ENCODE data around the gene ABHD12B. TPM values are rescaled to one million over a fixed set of nuclear protein-coding genes. Genes with fewer than 3 reads are reported as not detected.

ABHD12B gene
- total RNA-seq, 2 experiments from 2014 or later = not detected

GRCh38 chr14:50947446-50947845 lies 75.6 kb downstream of the ABHD12B start:
- POLR2A ChIA-PET = no interaction called here
- Mint-ChIP-seq H3K27me3 (peaks cover 22% of the 10 kb centered on the region), H3K4me1 (ENCODE audit: low read depth) (peaks cover 7% of the 10 kb centered on the region), H3K36me3 (ENCODE audit: low read depth) (no peaks in the 10 kb centered on the region), H3K4me3 (no peak overlapping the region), H3K27ac (no peak overlapping the region), H3K9me3 (no peaks in the 10 kb centered on the region)
- ATAC-seq (ENCODE audit: poor library complexity) = no peak
- Histone ChIP-seq H3K27ac (ENCODE audit: low read depth in 1 of 2, low read length in 2 of 2) (no peak overlapping the region), H3K4me1 (ENCODE audit: insufficient read depth, low read length) (peaks cover 17% of the 10 kb centered on the region), H3K4me3 (ENCODE audit: low read length) (no peak overlapping the region), H3K36me3 (ENCODE audit: insufficient read depth, low read length) (no peaks in the 10 kb centered on the region), H3K27me3 (ENCODE audit: control insufficient read depth in 1 of 2, insufficient read depth in 2 of 2, low read length in 2 of 2) (peaks cover 18 to 22% of the 10 kb centered on the region in 2 experiments), H3K9me3 (ENCODE audit: control insufficient read depth in 1 of 2, insufficient read depth in 1 of 2, low read length in 2 of 2) (peaks cover 0 to 10% of the 10 kb centered on the region in 2 experiments)
- no peak for TF ChIP-seq CTCF (IDR thresholded peaks at IDR 0.05)
- DNase-seq = no peak
- intact Hi-C loops (cut with DNase I, micrococcal nuclease) = no loop called here
- CTCF ChIA-PET = no interaction called here

GRCh38 chr14:50948205-50948604 lies 76.4 kb downstream of the ABHD12B start:
- peaks cover 14% of the 10 kb centered on the region for H3K27me3 Mint-ChIP-seq
- H3K36me3 Mint-ChIP-seq (ENCODE audit: low read depth) = no peaks in the 10 kb centered on the region
- Histone ChIP-seq H3K4me3 (ENCODE audit: low read length) (no peak overlapping the region), H3K27ac (ENCODE audit: low read depth in 1 of 2, low read length in 2 of 2) (no peak overlapping the region), H3K27me3 (ENCODE audit: control insufficient read depth in 1 of 2, insufficient read depth in 2 of 2, low read length in 2 of 2) (peaks cover 13 to 16% of the 10 kb centered on the region in 2 experiments), H3K4me1 (ENCODE audit: insufficient read depth, low read length) (peaks cover 16% of the 10 kb centered on the region), H3K36me3 (ENCODE audit: insufficient read depth, low read length) (no peaks in the 10 kb centered on the region), H3K9me3 (ENCODE audit: control insufficient read depth in 1 of 2, insufficient read depth in 1 of 2, low read length in 2 of 2) (peaks cover 0 to 8% of the 10 kb centered on the region in 2 experiments)
- H3K27ac Mint-ChIP-seq = no peak overlapping the region
- DNase-seq (no peak), ATAC-seq (ENCODE audit: poor library complexity) (no peak)
- ChIA-PET POLR2A (no interaction called here), CTCF (no interaction called here)
- intact Hi-C loops (cut with DNase I, micrococcal nuclease) = no loop called here
- H3K4me3 Mint-ChIP-seq = no peak overlapping the region
- H3K9me3 Mint-ChIP-seq = no peaks in the 10 kb centered on the region
- peaks cover 7% of the 10 kb centered on the region for H3K4me1 Mint-ChIP-seq (ENCODE audit: low read depth)
- TF ChIP-seq CTCF (IDR thresholded peaks at IDR 0.05) = no peak

GRCh38 chr14:50951032-50951431 lies 79.2 kb downstream of the ABHD12B start:
- ChIA-PET CTCF (no interaction called here), POLR2A (no interaction called here)
- DNase-seq (no peak), ATAC-seq (ENCODE audit: poor library complexity) (no peak)
- Histone ChIP-seq H3K4me1 (ENCODE audit: insufficient read depth, low read length) (no peaks in the 10 kb centered on the region), H3K27ac (ENCODE audit: low read depth in 1 of 2, low read length in 2 of 2) (no peak overlapping the region), H3K27me3 (ENCODE audit: control insufficient read depth in 1 of 2, insufficient read depth in 2 of 2, low read length in 2 of 2) (no peaks in the 10 kb centered on the region), H3K4me3 (ENCODE audit: low read length) (no peak overlapping the region), H3K36me3 (ENCODE audit: insufficient read depth, low read length) (no peaks in the 10 kb centered on the region), H3K9me3 (ENCODE audit: control insufficient read depth in 1 of 2, insufficient read depth in 1 of 2, low read length in 2 of 2) (no peaks in the 10 kb centered on the region)
- intact Hi-C loops (cut with DNase I, micrococcal nuclease) = loop anchor here (5.0 to 10.0 kb wide), 2 partner anchors 831 to 834 kb away; no protein-coding TSS in a partner anchor
- H3K9me3 Mint-ChIP-seq = no peaks in the 10 kb centered on the region
- H3K4me3 Mint-ChIP-seq = no peak overlapping the region
- H3K36me3 Mint-ChIP-seq (ENCODE audit: low read depth) = no peaks in the 10 kb centered on the region
- no peak overlapping the region for H3K27ac Mint-ChIP-seq
- no peaks in the 10 kb centered on the region for H3K27me3 Mint-ChIP-seq
- TF ChIP-seq CTCF (IDR thresholded peaks at IDR 0.05) = no peak
- H3K4me1 Mint-ChIP-seq (ENCODE audit: low read depth) = no peaks in the 10 kb centered on the region

All from CD4-positive, alpha-beta T cell (primary cell).